Fibroblast of villous mesenchyme (primary cell): Measurements from ENCODE around the gene KRAS. TPM values are rescaled to one million over a fixed set of nuclear protein-coding genes. Genes with fewer than 3 reads are reported as not detected.
"Not testable (repeated sequence)": the region's sequence is repeated elsewhere in the genome, so short reads cannot be mapped to it uniquely, and the experiment has no call there.

Experiments
- DNase-seq: peaks from one replicate; pipeline ENCODE4 v3.0.0-alpha.2; 2010; ENCODE audit warnings: low read depth
- H3K4me3 ChIP-seq: 2 replicates; pipeline ENCODE4 v1.5.1; 2011; ENCODE audit warnings: low read depth, mild to moderate bottlenecking, low read length
- total RNA-seq: library from RNA; depleted of rRNA; stranded (reverse); fragments of >200 nt; gene quantifications from 2 replicates; pipeline ENCODE4 v1.2.3, GENCODE V29; 2012
- TF ChIP-seq, protein P1 (sequence below): IDR thresholded peaks from 2 replicates; pipeline ENCODE4 v1.5.1; 2012; ENCODE audit warnings: low read depth, mild to moderate bottlenecking, low read length; ENCODE audit not compliant: insufficient read depth

KRAS gene
- total RNA-seq = 15.1 and 19.9 TPM in 2 replicates

DNA sequence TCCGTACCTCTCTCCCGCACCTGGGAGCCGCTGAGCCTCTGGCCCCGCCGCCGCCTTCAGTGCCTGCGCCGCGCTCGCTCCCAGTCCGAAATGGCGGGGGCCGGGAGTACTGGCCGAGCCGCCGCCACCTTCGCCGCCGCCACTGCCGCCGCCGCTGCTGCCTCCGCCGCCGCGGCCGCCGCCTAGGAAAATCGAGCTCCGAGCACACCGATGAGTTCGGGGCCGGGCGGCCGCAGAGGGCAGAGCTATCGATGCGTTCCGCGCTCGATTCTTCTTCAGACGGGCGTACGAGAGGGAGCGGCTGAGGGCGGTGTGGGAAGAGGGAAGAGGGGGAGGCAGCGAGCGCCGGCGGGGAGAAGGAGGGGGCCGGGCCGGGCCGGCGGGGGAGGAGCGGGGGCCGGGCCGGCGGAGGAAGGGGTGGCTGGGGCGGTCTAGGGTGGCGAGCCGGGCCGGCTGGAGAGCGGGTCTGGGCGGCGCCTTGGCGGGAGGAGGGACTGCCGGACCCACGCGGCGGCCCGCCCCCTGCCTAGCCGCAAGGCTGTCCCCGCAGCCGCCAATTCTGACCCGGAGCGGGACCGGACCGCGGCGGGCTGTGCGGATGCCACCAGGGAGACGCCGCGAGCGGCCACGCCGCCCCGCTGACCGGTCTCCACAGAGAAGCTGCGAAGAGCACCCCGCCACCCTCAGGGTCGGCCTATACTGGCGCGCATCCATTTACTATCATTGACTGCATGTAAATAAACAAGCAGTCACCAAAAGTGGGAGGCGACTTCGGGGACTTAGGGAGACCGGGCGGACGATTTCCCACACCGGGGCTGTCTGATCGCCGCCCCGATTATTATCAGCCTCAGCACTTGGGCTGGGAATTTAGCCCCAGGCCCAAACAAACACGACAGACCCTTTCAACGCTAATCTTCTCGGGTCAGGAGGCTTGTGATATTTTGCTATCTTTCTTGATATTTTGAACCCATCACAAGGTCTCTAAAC, at the start of gene KRAS:
KRAS (minus strand) TSS at position 186 of the 987 bp plus-strand sequence.
- peak within 1 kb of the TSS; percentile 91 for H3K4me3 ChIP-seq
- DNase-seq = peak; percentile 99
- TF ChIP-seq, protein P1, sequence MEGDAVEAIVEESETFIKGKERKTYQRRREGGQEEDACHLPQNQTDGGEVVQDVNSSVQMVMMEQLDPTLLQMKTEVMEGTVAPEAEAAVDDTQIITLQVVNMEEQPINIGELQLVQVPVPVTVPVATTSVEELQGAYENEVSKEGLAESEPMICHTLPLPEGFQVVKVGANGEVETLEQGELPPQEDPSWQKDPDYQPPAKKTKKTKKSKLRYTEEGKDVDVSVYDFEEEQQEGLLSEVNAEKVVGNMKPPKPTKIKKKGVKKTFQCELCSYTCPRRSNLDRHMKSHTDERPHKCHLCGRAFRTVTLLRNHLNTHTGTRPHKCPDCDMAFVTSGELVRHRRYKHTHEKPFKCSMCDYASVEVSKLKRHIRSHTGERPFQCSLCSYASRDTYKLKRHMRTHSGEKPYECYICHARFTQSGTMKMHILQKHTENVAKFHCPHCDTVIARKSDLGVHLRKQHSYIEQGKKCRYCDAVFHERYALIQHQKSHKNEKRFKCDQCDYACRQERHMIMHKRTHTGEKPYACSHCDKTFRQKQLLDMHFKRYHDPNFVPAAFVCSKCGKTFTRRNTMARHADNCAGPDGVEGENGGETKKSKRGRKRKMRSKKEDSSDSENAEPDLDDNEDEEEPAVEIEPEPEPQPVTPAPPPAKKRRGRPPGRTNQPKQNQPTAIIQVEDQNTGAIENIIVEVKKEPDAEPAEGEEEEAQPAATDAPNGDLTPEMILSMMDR = no peak

DNA sequence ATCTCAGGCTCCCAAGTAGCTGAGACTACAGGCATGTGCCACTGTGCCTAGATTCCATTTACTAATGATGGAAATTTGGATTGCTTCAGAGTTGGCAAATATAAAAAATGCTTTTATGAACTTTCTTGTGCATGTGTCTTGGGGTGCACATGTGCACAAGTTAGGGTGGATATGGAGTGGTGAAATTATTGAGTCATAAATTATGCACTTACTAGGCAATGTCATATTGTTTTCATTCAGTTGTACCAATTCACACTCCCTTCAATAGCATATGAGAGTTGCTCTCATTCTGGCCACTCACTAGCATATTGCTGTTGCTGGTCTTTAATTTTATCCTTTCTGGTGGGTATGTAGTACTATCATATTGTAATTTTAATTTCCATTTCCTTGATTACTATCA, 45.7 kb upstream of the KRAS start:
- DNase-seq = no peak
- H3K4me3 ChIP-seq = no peak overlapping the region
- TF ChIP-seq, protein P1 = no peak

- TF ChIP-seq, protein P1 = no peak
- DNase-seq = no peak
- H3K4me3 ChIP-seq = no peak overlapping the region
Observed at GRCh38 chr12:25295361-25295760, 44.6 kb upstream of the KRAS start.

GRCh38 chr12:25293653-25294052, 42.9 kb upstream of the KRAS start:
- TF ChIP-seq, protein P1 = no peak
- no peak overlapping the region for H3K4me3 ChIP-seq
- no peak for DNase-seq

DNA sequence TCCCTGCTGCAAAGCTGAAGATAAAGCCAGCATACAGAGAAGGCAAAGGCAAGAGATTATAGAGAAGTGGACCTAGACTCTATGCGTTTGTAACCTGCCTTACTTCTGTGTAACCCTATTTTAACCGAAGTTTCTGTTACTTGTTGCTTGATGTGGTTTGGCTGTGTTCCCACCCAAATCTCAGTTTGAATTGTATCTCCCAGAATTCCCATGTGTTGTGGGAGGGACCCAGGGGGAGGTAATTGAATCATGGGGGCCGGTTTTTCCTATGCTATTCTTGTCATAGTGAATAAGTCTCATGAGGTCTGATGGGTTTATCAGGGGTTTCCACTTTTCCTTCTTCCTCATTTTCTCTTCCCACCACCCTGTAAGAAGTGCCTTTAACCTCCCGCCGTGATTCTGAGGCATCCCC, 42.1 kb upstream of the KRAS start:
- not testable (repeated sequence) for DNase-seq, H3K4me3 ChIP-seq

- no peak overlapping the region for H3K4me3 ChIP-seq
- TF ChIP-seq, protein P1 = no peak
- no peak for DNase-seq
Observed at GRCh38 chr12:25287610-25288009, 36.9 kb upstream of the KRAS start.

- no peak overlapping the region for H3K4me3 ChIP-seq
- DNase-seq = no peak
- TF ChIP-seq, protein P1 = no peak
Observed at GRCh38 chr12:25286837-25287236, 36.1 kb upstream of the KRAS start.
